ENCODE measurements around the gene VWF. TPM values are rescaled to one million over a fixed set of nuclear protein-coding genes. Genes with fewer than 3 reads are reported as not detected.

The VWF gene
- total and polyA plus RNA-seq, 2 of the 4 experiments (the other 2 are of a cell fraction): under 0.01 to 0.09 TPM

- no peak for TF ChIP-seq MXI1 (IDR thresholded peaks at IDR 0.05; ENCODE audit: borderline replicate concordance, low read depth, low read length)
- TF ChIP-seq FOS (IDR thresholded peaks at IDR 0.05; ENCODE audit: low read depth, low read length): peak; percentile 96
- peak; percentile 95 for TF ChIP-seq NFE2L2 (IDR thresholded peaks at IDR 0.05; ENCODE audit: low read depth, low read length)
These were observed 54.9 kb downstream of the VWF start (continued) for GRCh38 chr12:6069437-6070093.

- H4K5ac ChIP-seq (ENCODE audit: low read depth, low read length): no peak overlapping the region
- peaks cover 8% of the 10 kb centered on the region for H3K4me1 ChIP-seq (ENCODE audit: control insufficient read depth, insufficient read depth, low read length)
- no peak overlapping the region for H3K4me3 ChIP-seq (ENCODE audit: insufficient read depth, low read depth, low read length)
- H3K36me3 ChIP-seq (ENCODE audit: control insufficient read depth, insufficient read depth, low read length): no peaks in the 10 kb centered on the region
- ATAC-seq (ENCODE audit: low read depth): no peak
- peak overlapping the region in 1 of 2 experiments; percentile 14; a peak in 1 of 4 replicates for H4K8ac ChIP-seq (ENCODE audit: low read depth in 2 of 2, low read length in 2 of 2)
- no peak overlapping the region for H2BK20ac ChIP-seq (ENCODE audit: low read depth, low read length)
- ChIA-PET POLR2A (ENCODE audit: unreplicated experiment) (interaction anchor here (0.6 kb wide), 1 partner anchor 80 kb away, joined by 4 read pairs; no protein-coding TSS in a partner anchor), CTCF (interaction anchor here (0.5 to 2.0 kb wide), 5 partner anchors 14 to 127 kb away, joined by 3 to 7 read pairs (median 4); no protein-coding TSS in a partner anchor)
- no peak overlapping the region for H3K4me2 ChIP-seq (ENCODE audit: low read depth, low read length)
- TF ChIP-seq RAD21 (IDR thresholded peaks at IDR 0.05; ENCODE audit: low read length): no peak
- TF ChIP-seq FOS (IDR thresholded peaks at IDR 0.05; ENCODE audit: low read depth, low read length): no peak
- peak overlapping the region; percentile 35; the same call in 1 of the 2 replicates for H3K4ac ChIP-seq (ENCODE audit: low read depth, low read length)
- H2BK120ac ChIP-seq (ENCODE audit: low read depth, low read length): peak overlapping the region; percentile 10; the same call in 1 of the 2 replicates
- no peak for DNase-seq
- no peak overlapping the region for H3K56ac ChIP-seq (ENCODE audit: extremely low read depth, insufficient read depth, low read length)
- H3K14ac ChIP-seq (replicated peaks; ENCODE audit: low read depth, low read length): peak overlapping the region; percentile 68; the same call in 1 of the 2 replicates
- 78% methylated on average over 8 of the region's 9 CpGs; no CpG with 5 or more reads in 1 of the 2 experiments for WGBS, 2 experiments (ENCODE audit: extremely low coverage in 2 of 2, insufficient read length in 1 of 2)
- no TSS peak for BruUV-seq (replicated peaks)
- intact Hi-C loops (cut with micrococcal nuclease): no loop called here
- H2AFZ ChIP-seq (replicated peaks; ENCODE audit: low read length, poor library complexity): no peak overlapping the region
- peak overlapping the region; percentile 10; the same call in 1 of the 3 replicates for H2BK15ac ChIP-seq (ENCODE audit: low read depth, low read length)
- peak overlapping the region; percentile 71; the same call in 1 of the 2 replicates for H2AK5ac ChIP-seq (ENCODE audit: low read depth, low read length)
- no peaks in the 10 kb centered on the region for H3K27me3 ChIP-seq (ENCODE audit: control insufficient read depth, insufficient read depth, low read length)
- no peak overlapping the region; the same call in 1 of the 2 replicates for H3K23ac ChIP-seq (ENCODE audit: low read depth, low read length)
- no peak overlapping the region for H2AK9ac ChIP-seq (replicated peaks; ENCODE audit: low read depth, low read length, poor library complexity)
- no peaks in the 10 kb centered on the region for H3K9me3 ChIP-seq (ENCODE audit: control insufficient read depth, insufficient read depth, low read length)
- H4K91ac ChIP-seq (ENCODE audit: insufficient read depth, low read depth, low read length): peak overlapping the region; percentile 41; the same call in 1 of the 2 replicates
- dilution Hi-C loops (cut with HindIII; ENCODE audit: low sequenced_read_pairs, unreplicated experiment): no loop called here
- no peak overlapping the region for H3K9ac ChIP-seq (ENCODE audit: low read depth, low read length)
- no peaks in the 10 kb centered on the region for H4K20me1 ChIP-seq (ENCODE audit: insufficient read depth, low read length)
- H2BK5ac ChIP-seq (ENCODE audit: low read depth, low read length, poor library complexity, severe bottlenecking): no peak overlapping the region
- H3K27ac ChIP-seq (ENCODE audit: insufficient read depth, low read length): no peak overlapping the region
- no peaks in the 10 kb centered on the region for H3K79me1 ChIP-seq (ENCODE audit: low read depth in 1 of 2, low read length in 2 of 2)
- peaks cover 17% of the 10 kb centered on the region for H3K9me1 ChIP-seq (ENCODE audit: insufficient read depth, low read length)
- H3K18ac ChIP-seq (ENCODE audit: low read depth, low read length): no peak overlapping the region
- in situ Hi-C loops (cut with MboI; ENCODE audit: low sequenced_read_pairs): loop anchor here (5.0 kb wide), 1 partner anchor 114 kb away; no protein-coding TSS in a partner anchor
These were observed 56.2 kb downstream of the VWF start for GRCh38 chr12:6068227-6068626.

All from IMR-90 (cell line).